HepG2 (cell line): ENCODE data around the gene EVL. TPM values are rescaled to one million over a fixed set of nuclear protein-coding genes. Genes with fewer than 3 reads are reported as not detected.

Experiments
- AKAP8 ChIP-seq: sonication (generic); formaldehyde crosslinking; IDR thresholded peaks from 2 replicates; pipeline ENCODE4 v1.5.1; 2020; ENCODE audit warnings: mild to moderate bottlenecking, missing genetic modification reagents
- DMAP1 ChIP-seq: IDR thresholded peaks from 2 replicates; pipeline ENCODE4 v1.6.1; 2016
- HDAC2 ChIP-seq: sonication (generic); formaldehyde crosslinking; IDR thresholded peaks from 2 replicates; pipeline ENCODE4 v1.4.0; 2020; ENCODE audit warnings: missing genetic modification reagents
- ISL2 ChIP-seq: sonication (generic); formaldehyde crosslinking; IDR thresholded peaks from 2 replicates; pipeline ENCODE4 v1.5.0; 2020; ENCODE audit warnings: missing genetic modification reagents
- MEF2D ChIP-seq: sonication (generic); formaldehyde crosslinking; IDR thresholded peaks from 2 replicates; pipeline ENCODE4 v1.5.1; 2020; ENCODE audit warnings: mild to moderate bottlenecking, missing genetic modification reagents
- PCBP2 ChIP-seq: fragments of 200-400 bp; formaldehyde crosslinking; optimal IDR thresholded peaks from 2 replicates; pipeline ENCODE3; 2018; ENCODE audit warnings: low read length, low read depth; ENCODE audit not compliant: poor library complexity, severe bottlenecking
- RBFOX2 ChIP-seq: fragments of 200-400 bp; formaldehyde crosslinking; IDR thresholded peaks from 2 replicates; pipeline ENCODE4 v1.6.1; 2017; ENCODE audit warnings: low read depth, mild to moderate bottlenecking, low read length
- SMARCC2 ChIP-seq: fragments of 450-650 bp; IDR thresholded peaks from 2 replicates; pipeline ENCODE4 v1.6.1; 2017; ENCODE audit warnings: antibody characterized with exemption, mild to moderate bottlenecking
- SP2 ChIP-seq: sonication (generic); formaldehyde crosslinking; IDR thresholded peaks from 2 replicates; pipeline ENCODE4 v1.5.1; 2020; ENCODE audit warnings: mild to moderate bottlenecking, missing genetic modification reagents
- SPEN ChIP-seq: sonication (generic); formaldehyde crosslinking; IDR thresholded peaks from 2 replicates; pipeline ENCODE4 v1.5.1; 2020; ENCODE audit warnings: low read depth, mild to moderate bottlenecking, missing genetic modification reagents
- TAF1 ChIP-seq: sonication (generic); formaldehyde crosslinking; IDR thresholded peaks from 2 replicates; pipeline ENCODE4 v1.4.0; 2020; ENCODE audit warnings: missing genetic modification reagents
- YEATS2 ChIP-seq: sonication (generic); formaldehyde crosslinking; IDR thresholded peaks from 2 replicates; pipeline ENCODE4 v1.4.0; 2020; ENCODE audit warnings: missing genetic modification reagents, borderline replicate concordance
- ZMYM2 ChIP-seq: sonication (generic); formaldehyde crosslinking; IDR thresholded peaks from 2 replicates; pipeline ENCODE4 v1.8.0; 2022; ENCODE audit warnings: mild to moderate bottlenecking, missing genetic modification reagents
- ZNF572 ChIP-seq: sonication (generic); formaldehyde crosslinking; IDR thresholded peaks from 2 replicates; pipeline ENCODE4 v1.5.1; 2020; ENCODE audit warnings: mild to moderate bottlenecking, missing genetic modification reagents
- ZNF605 ChIP-seq: sonication (generic); formaldehyde crosslinking; IDR thresholded peaks from 2 replicates; pipeline ENCODE4 v1.8.0; 2022; ENCODE audit warnings: mild to moderate bottlenecking, missing genetic modification reagents
- ZNF709 ChIP-seq: sonication (generic); formaldehyde crosslinking; IDR thresholded peaks from 2 replicates; pipeline ENCODE4 v1.5.0; 2020; ENCODE audit warnings: mild to moderate bottlenecking, missing genetic modification reagents
- polyA plus RNA-seq, 8 experiments: library from polyadenylated mRNA; depleted of rRNA in 3 of 8; stranded (reverse) in 7 of 8; unstranded in 1 of 8; fragments of >200 nt; fragmentation: Illumina TruSeq in 4 of 8; extraction: Trizol in 4 of 8; gene quantifications; 2 replicates each; pipeline versions ENCODE4 v1.2.1 to v1.2.3, GENCODE V29; 2011 to 2016; ENCODE audit warnings: low read depth in 4 of 8, missing spikeins in 1 of 8, mixed read lengths in 1 of 8; ENCODE audit not compliant: insufficient read depth in 1 of 8
- total RNA-seq, 5 experiments: library from RNA; depleted of rRNA; stranded (reverse); fragments of >200 nt; fragmentation: Illumina TruSeq; extraction: Trizol; gene quantifications; 2 replicates each; pipeline ENCODE4 v1.2.3, GENCODE V29; 2016; ENCODE audit warnings: low read depth in 1 of 5
- TF ChIP-seq, protein P1 (sequence below): sonication (generic); formaldehyde crosslinking; IDR thresholded peaks from 2 replicates; pipeline ENCODE4 v1.4.0; 2020; ENCODE audit warnings: mild to moderate bottlenecking, missing genetic modification reagents
- TF ChIP-seq, protein P2 (sequence below): sonication (generic); formaldehyde crosslinking; IDR thresholded peaks from 2 replicates; pipeline ENCODE4 v1.8.1; 2023; ENCODE audit warnings: mild to moderate bottlenecking, missing genetic modification reagents
- TF ChIP-seq, protein P3 (sequence below): sonication (generic); formaldehyde crosslinking; IDR thresholded peaks from 2 replicates; pipeline ENCODE4 v1.8.1; 2023; ENCODE audit warnings: mild to moderate bottlenecking, missing genetic modification reagents, borderline replicate concordance
- TF ChIP-seq, protein P4 (sequence below): sonication (generic); formaldehyde crosslinking; IDR thresholded peaks from 2 replicates; pipeline ENCODE4 v1.8.1; 2023; ENCODE audit warnings: mild to moderate bottlenecking, missing genetic modification reagents
- TF ChIP-seq, protein P5 (sequence below): sonication (generic); formaldehyde crosslinking; conservative IDR thresholded peaks from 2 replicates; pipeline ENCODE4 v1.8.1; 2023; ENCODE audit warnings: missing genetic modification reagents
- TF ChIP-seq, protein P6 (sequence below): sonication (generic); formaldehyde crosslinking; IDR thresholded peaks from 2 replicates; pipeline ENCODE4 v1.5.1; 2020; ENCODE audit warnings: missing genetic modification reagents, mild to moderate bottlenecking, borderline replicate concordance

EVL gene
- total and polyA plus RNA-seq, 2 of the 13 experiments (the other 11 are each of a cell fraction or from before 2014, with no cell fraction given): 15.1 to 31.2 TPM

DNA sequence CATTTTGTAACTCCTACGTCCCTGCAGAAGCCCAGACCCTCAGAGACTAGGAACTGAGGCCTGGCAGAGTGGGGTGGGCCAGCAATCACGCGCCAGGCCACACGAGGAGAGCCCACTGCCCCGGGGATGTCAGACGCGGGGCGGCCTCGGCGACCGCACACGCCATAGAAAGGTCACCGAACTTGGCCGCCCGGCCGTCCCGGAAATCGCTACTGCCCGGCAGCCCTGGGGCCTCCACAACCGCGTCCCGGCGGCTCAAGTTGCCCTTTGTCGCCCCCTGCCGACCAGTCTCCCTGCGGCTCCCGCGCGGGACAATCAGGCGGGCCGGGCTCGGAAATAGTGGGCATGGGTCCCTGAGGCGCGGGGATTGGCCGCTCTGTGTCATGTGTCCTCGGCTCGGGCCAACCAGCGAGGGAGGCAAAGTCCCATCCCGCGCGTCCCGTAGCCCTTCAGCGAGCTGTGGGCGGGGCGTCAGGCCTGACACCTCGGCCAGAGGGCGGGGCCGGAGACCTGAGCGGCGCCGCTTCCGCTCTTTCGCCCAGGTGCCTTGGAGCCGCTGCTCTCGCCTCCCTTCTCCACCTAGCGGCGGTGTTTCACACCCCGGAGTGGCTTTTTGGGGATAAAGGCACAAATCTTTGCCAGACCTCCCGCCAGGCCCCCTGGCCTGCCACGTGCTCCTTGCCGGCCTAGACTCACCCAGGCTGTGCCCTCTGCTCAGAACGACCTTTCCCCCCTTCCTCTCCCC is 127.6 kb downstream of the EVL start (continued):
- TF ChIP-seq, protein P1, sequence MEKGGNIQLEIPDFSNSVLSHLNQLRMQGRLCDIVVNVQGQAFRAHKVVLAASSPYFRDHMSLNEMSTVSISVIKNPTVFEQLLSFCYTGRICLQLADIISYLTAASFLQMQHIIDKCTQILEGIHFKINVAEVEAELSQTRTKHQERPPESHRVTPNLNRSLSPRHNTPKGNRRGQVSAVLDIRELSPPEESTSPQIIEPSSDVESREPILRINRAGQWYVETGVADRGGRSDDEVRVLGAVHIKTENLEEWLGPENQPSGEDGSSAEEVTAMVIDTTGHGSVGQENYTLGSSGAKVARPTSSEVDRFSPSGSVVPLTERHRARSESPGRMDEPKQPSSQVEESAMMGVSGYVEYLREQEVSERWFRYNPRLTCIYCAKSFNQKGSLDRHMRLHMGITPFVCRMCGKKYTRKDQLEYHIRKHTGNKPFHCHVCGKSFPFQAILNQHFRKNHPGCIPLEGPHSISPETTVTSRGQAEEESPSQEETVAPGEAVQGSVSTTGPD (CRISPR knock-in tag): no peak
- TF ChIP-seq RBFOX2: peak; percentile 92
- no peak for TF ChIP-seq SMARCC2
- TF ChIP-seq ZNF572: no peak; the same call in 1 of the 2 replicates
- TF ChIP-seq ISL2 (CRISPR knock-in tag): peak; percentile 79
- TF ChIP-seq, protein P2, sequence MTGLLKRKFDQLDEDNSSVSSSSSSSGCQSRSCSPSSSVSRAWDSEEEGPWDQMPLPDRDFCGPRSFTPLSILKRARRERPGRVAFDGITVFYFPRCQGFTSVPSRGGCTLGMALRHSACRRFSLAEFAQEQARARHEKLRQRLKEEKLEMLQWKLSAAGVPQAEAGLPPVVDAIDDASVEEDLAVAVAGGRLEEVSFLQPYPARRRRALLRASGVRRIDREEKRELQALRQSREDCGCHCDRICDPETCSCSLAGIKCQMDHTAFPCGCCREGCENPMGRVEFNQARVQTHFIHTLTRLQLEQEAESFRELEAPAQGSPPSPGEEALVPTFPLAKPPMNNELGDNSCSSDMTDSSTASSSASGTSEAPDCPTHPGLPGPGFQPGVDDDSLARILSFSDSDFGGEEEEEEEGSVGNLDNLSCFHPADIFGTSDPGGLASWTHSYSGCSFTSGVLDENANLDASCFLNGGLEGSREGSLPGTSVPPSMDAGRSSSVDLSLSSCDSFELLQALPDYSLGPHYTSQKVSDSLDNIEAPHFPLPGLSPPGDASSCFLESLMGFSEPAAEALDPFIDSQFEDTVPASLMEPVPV (CRISPR knock-in tag): peak; percentile 87
- TF ChIP-seq, protein P3, sequence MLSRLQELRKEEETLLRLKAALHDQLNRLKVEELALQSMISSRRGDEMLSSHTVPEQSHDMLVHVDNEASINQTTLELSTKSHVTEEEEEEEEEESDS (CRISPR knock-in tag): peak; percentile 65; the same call in 1 of the 2 replicates
- peak; percentile 91 for TF ChIP-seq YEATS2 (CRISPR knock-in tag)
- peak; percentile 92 for TF ChIP-seq MEF2D (CRISPR knock-in tag)
- peak; percentile 89 for TF ChIP-seq SPEN
- TF ChIP-seq SP2 (CRISPR knock-in tag): peak; percentile 67; the same call in 1 of the 2 replicates
- TF ChIP-seq HDAC2: peak; percentile 76
- TF ChIP-seq ZNF605: peak; percentile 88
- peak; percentile 72 for TF ChIP-seq TAF1 (CRISPR knock-in tag)
- no peak for TF ChIP-seq ZMYM2 (CRISPR knock-in tag)
- peak; percentile 89 for TF ChIP-seq DMAP1 (CRISPR knock-in tag)
- no peak for TF ChIP-seq PCBP2
- peak; percentile 91 for TF ChIP-seq ZNF709 (CRISPR knock-in tag)
- TF ChIP-seq, protein P4, sequence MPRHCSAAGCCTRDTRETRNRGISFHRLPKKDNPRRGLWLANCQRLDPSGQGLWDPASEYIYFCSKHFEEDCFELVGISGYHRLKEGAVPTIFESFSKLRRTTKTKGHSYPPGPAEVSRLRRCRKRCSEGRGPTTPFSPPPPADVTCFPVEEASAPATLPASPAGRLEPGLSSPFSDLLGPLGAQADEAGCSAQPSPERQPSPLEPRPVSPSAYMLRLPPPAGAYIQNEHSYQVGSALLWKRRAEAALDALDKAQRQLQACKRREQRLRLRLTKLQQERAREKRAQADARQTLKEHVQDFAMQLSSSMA (CRISPR knock-in tag): peak; percentile 71; the same call in 1 of the 2 replicates
- TF ChIP-seq, protein P5, sequence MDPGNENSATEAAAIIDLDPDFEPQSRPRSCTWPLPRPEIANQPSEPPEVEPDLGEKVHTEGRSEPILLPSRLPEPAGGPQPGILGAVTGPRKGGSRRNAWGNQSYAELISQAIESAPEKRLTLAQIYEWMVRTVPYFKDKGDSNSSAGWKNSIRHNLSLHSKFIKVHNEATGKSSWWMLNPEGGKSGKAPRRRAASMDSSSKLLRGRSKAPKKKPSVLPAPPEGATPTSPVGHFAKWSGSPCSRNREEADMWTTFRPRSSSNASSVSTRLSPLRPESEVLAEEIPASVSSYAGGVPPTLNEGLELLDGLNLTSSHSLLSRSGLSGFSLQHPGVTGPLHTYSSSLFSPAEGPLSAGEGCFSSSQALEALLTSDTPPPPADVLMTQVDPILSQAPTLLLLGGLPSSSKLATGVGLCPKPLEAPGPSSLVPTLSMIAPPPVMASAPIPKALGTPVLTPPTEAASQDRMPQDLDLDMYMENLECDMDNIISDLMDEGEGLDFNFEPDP (CRISPR knock-in tag): no peak
- TF ChIP-seq, protein P6, sequence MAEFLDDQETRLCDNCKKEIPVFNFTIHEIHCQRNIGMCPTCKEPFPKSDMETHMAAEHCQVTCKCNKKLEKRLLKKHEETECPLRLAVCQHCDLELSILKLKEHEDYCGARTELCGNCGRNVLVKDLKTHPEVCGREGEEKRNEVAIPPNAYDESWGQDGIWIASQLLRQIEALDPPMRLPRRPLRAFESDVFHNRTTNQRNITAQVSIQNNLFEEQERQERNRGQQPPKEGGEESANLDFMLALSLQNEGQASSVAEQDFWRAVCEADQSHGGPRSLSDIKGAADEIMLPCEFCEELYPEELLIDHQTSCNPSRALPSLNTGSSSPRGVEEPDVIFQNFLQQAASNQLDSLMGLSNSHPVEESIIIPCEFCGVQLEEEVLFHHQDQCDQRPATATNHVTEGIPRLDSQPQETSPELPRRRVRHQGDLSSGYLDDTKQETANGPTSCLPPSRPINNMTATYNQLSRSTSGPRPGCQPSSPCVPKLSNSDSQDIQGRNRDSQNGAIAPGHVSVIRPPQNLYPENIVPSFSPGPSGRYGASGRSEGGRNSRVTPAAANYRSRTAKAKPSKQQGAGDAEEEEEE (CRISPR knock-in tag): no peak
- TF ChIP-seq AKAP8 (CRISPR knock-in tag): no peak
